ENCODE data around the gene SLC3A2.
A peak's percentile ranks its signal among the peaks of the same experiment; 100 is the strongest.

Gene SLC3A2

DNA sequence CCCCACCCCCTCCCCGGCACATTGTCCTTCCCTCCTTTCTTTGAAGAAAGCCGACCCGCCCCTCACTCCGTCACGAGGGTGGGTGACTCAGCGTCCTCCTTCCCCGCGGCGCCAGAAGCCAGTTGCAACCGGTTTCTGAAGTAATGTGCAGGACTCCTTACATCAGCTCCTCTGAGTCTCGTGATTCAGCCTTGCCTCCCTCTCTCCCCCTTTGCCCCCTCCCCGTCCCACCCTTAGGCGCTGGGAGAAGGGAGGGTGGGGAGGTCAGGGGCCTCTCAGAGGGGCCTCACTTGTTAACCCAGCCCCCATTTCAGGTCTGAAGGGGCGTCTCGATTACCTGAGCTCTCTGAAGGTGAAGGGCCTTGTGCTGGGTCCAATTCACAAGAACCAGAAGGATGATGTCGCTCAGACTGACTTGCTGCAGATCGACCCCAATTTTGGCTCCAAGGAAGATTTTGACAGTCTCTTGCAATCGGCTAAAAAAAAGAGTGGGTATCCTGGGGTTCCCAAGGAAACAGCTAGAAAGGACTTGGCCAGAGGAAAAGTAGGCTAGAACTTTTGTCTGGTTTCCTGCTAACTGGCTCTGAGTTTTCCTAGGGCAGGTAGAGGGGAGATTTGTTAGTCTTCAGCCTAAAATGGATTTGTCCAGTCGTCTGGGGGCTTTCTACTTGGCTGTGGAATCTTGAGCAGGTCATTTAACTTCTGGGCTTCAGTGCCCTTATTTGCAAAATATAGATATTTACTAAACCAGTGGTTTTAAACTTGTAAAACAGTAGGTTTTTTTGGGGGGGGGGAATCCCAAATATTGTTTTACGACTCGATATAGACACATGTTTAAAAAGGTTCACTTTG is 1.1 kb downstream of the SLC3A2 start:
- no peak for DNase-seq

DNA sequence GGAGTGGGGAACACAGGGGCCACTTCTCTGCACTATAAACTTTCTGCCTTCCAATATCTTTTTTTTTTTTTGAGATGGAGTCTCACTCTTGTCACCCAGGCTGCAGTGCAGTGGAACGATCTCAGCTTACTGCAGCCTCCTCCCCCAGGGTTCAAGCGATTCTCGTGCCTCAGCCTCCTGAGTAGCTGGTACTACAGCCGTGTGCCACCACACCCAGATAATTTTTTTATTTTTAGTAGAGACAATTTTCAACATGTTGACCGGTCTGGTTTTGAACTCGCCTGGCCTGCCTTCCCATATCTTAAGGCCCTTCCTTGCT is 1.7 kb downstream of the SLC3A2 start:
- no peak for DNase-seq

DNA sequence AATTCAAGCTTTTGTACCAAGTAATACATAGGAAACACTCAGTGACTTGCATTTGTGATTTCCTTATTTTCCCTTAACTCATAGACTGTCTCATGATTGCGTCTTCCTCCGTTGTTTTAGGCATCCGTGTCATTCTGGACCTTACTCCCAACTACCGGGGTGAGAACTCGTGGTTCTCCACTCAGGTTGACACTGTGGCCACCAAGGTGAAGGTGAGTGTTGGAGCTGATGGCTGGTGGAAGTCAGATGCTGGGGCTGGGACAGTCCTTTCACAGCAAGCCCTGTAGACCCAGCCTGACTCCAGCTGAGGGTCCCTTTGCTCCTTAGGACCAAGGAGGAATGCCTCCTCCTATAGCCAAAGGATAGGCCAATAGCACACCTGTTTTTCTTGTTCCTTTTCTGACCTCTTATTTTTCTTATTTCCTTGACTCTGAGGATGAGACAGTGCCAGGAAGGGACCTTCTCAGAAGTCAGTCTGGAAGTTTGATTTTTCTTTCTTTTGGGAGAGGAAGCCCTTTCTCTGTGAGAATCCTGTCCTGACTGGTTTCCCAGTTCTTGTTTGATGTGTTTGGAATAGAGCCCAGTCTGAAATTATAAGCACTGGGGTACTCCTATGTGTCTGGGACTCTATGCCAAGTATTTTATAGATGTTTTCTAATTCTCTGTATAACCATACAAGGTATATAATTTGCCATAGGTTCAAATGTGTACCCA is 2.2 kb downstream of the SLC3A2 start:
- DNase-seq: no peak

DNA sequence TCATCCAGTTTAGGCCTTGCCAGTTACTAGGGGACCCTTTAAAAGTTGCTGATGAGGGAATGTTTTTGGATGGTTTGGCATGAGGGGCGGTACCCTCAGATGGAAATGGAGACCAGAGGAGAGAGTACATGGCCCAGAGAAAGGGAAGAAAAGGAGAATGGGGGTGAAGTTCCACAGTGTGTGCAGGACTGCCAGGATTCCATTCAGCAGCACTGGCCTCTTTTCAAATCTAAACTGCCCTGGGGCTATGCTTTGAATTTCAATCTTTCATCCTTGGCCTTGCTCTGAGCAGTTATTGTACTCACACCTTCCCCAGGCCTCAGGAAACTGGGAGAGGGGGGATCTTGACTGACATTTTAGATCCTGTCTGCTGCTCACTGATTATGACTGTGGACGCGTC is 3.0 kb downstream of the SLC3A2 start:
- no peak for DNase-seq

DNA sequence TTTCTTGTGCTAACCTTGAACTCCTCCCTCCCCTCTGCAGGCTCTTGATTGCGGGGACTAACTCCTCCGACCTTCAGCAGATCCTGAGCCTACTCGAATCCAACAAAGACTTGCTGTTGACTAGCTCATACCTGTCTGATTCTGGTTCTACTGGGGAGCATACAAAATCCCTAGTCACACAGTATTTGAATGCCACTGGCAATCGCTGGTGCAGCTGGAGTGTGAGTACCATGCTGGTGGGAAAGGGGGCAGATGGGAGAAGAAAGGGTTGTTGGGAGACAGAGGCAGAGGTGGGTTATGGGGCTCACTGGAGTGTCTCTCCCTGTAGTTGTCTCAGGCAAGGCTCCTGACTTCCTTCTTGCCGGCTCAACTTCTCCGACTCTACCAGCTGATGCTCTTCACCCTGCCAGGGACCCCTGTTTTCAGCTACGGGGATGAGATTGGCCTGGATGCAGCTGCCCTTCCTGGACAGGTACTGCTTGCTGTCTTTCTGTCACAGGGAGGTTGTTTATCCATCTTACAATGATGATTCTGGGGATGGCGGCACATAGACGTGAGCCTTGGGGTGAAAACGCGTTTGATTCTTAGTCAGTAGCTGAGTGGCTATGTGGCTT is 4.5 kb downstream of the SLC3A2 start:
- DNase-seq: no peak

DNA sequence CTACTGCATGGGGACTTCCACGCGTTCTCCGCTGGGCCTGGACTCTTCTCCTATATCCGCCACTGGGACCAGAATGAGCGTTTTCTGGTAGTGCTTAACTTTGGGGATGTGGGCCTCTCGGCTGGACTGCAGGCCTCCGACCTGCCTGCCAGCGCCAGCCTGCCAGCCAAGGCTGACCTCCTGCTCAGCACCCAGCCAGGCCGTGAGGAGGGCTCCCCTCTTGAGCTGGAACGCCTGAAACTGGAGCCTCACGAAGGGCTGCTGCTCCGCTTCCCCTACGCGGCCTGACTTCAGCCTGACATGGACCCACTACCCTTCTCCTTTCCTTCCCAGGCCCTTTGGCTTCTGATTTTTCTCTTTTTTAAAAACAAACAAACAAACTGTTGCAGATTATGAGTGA is 7.7 kb downstream of the SLC3A2 start:
- no peak for DNase-seq

DNA sequence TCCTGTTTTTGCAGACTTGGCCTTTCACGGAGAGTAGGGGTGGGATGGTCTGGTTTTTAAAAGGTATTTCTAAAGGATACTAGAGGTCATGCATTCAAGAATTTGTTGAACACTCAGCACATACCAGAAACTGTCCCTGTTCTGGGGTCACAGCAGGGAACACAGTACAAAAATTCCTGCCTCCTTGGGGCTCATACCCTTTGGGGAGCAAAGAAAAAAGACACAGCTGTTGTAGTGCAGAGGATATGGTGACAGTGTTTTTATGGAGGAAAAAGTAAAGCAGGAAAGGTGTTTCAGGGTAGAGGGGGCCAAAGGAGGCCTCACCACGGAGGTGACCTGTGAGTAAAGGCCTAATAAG is 8.4 kb downstream of the SLC3A2 start:
- DNase-seq: no peak

DNA sequence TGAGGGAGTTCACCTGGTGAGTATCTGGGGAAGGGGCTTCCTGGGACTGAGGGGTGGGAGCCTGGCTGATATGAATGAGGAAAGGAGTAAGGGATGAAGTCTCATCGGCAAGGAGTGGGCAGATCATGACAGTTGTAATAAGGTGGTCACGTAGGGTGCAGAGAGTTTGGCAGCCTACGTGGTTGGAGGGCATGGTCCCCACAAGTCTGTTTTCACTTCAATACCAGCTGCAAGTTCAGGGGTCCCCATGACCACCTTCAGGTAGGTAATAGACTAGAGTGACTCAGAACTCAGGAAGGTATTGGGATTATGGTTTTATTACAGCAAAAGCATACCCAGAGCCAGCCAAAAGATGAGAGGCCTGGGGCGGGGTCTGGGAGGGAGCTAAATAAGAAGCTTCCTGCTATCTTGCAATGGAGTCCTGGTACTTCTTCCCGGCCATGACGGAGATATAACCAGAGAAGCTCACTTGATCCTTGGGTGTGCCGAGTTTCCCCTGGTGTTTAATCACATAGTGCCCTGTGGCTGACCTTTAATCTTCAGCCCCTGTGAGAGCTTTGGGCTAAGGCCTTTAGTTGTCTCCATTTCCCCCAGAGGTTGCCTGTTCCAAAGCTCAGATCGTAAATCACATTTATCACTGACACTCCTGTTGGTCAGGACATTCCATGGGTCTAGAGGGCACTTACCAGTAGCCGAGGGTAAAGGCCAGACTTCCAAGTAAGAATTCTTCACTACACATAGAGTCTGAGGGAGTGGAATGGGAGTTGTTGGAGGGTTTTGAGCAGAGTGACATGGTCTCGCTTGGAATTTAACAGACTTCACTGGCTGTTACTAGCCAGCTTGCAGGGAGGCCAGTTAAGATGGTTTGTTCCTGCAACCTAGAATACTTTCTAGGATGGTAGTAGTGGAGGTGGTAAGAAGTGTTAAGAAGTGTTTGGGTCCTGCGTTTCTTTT is 9.1 kb downstream of the SLC3A2 start:
- DNase-seq: no peak

DNA sequence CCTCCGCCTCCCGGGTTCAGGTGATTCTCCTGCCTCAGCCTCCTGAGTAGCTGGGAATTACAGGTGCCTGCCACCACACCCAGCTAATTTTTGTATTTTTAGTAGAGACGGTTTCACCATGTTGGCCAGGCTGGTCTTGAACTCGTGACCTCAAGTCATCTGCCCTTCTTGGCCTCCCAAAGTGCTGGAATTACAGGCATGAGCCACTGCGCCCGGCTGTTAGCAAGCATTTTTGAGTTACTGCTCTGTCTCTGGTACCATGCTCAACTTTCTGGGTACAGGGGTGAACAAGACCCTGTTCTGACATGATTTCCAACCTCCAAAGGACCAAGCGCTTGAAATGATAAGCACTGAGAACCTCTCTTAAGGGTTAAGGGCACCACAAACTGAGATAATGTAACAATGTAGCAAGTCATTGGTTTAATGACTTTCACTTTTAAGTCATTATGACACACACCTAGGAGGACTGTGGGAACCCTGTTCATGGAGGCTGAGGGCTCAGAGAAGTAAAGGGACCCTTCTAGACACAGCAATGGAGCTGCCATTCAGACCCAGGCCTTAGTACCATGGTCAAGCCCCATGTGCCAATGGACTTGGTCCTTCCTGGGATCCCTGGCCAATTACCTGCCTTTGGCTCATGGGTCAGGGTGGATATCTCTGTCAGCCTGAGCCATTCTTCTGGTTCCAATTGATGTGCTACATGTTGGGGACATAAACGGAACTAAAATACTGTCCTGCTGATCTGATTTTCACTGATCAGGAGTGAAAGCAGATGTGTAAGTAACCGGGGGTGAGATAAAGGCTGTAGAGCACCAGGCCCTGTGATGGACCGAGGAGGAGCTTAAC is 11.6 kb downstream of the SLC3A2 start:
- DNase-seq: no peak

DNA sequence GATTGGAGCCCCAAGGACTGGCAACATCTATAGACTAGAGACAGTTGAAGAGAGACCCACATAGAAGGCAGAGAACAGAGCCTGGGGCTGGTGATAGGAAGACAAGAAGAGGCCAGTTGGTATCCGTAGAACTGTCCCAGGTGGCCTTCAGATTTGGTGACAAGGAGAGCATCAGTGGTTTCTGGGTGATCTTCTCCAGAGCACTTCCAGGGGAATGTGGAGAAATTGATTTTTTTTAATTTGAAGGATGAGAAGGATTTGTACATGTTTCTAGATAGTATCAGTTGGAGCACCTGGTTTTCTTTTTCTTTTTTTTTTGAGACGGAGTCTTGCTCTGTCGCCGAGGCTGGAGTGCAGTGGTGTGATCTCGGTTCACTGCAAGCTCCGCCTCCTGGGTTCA is 14.8 kb downstream of the SLC3A2 start:
- DNase-seq: no peak

DNA sequence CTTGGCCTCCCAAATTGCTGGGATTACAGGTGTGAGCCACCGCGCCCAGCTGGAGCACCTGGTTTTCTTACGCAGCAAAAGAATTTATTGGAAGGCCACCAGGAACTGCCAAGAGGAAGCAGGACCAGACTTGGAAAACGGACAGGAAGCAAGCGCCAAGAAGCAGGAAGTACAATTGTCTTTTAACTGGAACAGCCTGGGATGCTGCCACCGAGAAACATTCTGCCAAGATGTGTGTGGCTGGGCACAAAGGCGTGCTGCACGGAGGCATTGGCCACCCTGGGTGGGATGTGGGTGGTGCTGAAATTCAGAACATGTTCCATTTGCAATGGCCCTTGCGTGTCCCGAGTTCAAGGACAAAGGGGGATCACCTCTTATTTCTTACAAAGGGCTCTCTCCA is 15.4 kb downstream of the SLC3A2 start:
- DNase-seq: no peak

DNA sequence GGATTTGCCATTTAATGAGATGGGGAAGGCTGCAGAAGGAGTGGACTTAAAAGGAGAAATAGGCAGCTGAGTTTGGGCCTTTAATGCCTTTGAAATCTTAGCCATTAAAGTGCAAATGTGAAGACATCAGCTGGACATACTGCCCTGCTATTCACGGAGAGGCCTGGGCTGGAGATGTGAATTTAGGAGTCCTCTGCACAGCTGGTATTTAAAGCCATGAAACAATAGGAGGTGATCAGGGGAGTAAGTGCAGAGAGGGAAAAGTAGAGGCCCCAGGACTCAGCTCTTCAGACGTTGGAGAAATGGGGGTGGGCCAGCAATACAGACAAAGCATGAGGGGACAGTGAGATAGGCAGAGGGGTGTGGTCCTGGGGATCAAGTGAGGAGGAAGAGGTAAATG is 16.6 kb downstream of the SLC3A2 start:
- DNase-seq: no peak

DNA sequence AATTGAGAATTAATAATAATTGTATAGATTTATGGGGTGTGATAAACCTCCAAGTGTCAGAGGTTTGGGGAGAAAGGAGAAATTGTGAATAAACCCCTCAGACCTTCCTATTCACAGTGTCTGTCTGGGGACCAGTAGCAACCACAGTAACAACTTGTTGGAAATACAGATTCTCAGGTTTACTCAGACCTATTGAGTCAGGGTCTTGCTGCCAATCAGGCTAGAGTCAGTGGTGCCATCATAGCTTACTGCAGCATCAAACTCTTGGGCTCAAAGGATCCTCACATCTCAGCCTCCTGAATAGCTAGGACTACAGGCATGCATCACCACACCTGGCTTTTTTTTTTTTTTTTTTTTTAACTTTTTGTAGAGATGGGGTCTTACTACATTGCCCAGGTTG is 17.3 kb downstream of the SLC3A2 start:
- no peak for DNase-seq

DNA sequence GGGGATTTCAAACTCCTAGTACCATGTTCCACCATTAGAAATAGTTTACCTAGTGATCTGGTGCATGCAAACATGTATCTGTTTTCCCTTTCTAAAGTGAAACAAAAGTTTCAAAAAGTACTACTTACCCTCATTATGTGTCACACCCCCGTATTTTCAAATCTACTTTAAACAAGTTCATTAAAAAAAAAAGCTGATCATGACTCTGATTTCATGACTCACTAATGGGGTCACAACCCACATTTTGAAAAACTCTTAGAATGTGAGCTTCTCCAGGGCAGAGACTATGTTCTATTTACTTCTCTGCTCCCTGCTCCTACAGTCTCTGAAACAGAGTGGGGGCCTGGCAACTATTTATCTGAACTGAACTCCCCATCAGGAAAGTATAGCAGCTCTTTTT is 22.2 kb downstream of the SLC3A2 start:
- DNase-seq: no peak

DNA sequence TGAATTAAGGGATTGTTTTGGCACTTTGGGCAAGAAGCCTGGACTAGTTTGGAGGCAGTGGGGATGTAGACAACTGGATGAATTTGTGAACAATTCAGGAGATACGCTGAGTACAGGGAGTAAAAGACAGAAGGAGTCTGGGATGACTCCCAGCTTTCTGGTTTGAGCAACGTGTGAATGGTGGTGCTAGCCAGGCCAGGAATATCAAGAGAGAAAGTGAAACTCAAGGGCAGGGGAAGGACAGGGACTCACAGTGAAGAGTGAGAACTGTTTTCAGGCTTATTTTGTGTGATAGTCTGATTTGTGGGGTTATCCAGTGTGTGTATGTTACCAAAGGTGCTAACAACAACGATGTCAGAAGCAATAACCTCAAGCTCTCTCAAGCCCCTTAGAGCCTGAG is 24.6 kb downstream of the SLC3A2 start:
- DNase-seq: no peak

DNA sequence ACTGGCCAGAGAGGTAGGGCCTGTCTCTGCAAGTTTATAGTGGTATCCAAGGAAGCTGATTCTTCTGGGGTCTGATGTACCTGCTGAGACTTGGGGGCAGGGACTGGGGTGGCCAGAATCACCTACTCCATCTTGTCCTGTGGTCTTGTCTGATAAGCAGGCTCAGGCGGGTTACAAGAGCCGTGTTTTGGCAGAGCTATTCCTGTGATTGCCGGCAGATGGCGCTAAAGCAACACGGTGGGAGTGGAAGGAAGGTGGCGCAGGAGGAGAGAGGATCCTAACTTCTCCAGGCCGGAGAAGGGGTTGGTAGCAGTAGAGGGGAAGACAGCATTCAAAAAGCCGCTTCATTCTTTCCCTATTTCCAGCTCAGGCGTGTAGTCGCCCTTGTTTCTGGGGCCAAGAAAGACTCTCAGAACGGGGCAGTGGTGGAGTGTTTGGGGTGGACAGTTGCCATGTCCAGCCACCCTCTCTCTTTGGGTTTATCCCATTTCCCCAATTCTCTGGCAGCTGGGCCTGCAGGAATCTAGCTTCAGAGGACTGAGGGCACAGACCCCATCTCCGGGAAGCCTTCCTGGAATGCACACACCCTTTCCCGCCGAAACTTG is 25.3 kb downstream of the SLC3A2 start:
- DNase-seq: peak in 1 of 2 experiments; percentile 63

DNA sequence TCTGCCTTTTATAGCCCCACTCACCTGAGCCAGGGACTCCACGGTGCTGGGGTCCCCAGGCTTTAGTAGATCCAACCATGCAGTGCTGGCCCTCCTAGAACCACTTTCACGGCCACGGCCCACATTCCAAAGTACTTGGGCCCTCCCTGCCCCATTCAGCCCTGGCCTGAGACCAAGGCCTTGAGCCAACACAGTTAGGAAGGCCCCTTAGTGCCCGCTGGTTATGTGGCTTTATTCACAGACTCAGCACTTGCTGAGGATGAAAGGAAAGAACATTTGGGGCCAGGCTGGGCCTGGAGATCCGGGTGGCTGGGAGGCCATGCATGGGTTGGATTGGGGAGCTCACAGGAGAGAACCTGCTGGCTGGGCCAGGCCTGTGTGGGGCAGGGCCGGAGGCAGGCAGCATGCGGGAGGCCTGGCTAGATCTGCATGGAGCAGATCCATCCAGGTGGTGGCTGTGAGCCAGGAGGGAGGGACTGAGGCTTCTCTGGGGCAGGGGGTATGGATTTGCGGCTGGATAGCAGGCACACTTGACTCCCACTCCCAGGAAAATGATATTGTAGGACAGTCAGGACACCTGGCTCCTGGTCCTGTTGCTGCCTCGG is 27.9 kb downstream of the SLC3A2 start:
- no peak for DNase-seq

DNA sequence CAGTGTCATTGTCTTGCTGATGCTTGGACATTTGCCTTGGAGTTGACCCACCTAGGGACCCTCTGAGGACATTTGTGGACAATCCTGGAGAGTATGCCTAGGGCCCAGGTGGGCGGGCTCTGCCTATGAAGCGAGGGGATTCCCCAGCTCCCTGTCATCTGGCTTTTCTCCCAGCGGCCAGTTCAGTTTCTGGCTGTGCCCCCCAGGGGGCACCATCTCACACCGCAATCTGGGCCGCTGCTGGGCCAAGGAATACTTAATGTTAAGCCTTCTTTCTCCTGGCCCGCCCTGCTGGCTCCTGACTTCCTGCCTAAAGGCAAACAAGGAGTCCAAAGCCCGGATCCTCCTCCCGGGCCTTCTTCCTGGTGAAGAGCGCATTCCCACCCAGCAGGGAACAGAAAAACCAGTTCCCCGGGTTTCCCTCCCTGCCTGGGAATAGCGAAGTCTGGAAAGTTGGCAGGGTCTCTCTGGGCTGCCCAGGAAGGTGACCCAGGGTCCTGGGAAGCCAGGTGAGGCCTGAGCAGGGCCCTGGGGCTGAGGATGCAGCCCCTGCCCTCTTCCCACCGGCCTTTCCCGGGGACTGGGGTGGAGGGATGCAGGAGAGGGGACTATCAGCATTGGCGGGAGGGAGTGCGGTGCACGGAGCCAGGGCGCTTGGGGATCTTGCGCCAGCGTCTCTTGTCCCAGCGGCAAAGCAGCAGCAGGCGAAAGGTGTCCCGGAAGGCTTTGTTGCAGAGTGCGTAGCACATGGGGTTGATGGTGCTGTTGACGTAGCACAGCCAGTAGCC is 28.6 kb downstream of the SLC3A2 start:
- DNase-seq: no peak

DNA sequence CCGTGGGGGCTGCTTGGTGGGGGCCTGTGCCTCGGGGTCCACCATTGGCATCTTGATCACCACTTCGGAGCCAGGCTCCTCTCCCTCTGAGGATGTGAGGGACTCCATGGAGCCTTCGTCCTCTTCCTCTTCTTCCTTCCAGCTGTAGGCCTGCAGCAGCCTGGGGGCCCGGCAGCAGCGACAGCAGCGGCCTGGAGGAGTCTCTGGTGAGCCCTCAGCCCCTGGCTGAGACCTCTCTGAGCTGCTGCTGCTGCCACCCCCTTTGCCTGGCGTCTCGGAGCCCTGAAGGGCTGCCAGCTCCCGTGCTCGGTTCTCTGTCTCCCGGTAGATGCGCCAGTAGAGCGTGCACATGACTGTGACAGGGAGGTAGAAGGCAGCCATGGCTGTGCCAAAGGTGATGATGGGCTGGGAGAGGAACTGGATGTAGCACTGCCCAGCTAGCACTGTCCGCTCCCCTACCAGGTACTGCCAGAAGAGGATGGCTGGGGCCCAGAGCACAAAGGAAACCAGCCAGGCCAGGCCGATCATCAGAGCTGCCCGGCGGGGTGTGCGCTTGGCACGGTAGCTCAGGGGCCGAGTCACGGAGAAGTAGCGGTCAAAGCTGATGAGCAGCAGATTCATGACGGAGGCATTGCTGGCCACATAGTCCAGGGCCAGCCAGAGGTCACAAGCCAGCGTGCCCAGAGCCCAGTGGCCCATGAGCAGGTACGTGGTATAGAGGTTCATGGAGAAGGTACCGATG is 29.6 kb downstream of the SLC3A2 start:
- no peak for DNase-seq
